Measurements from ENCODE around the gene ZRANB1.

GRCh38 chr10:124993345-124993708 lies 51.4 kb downstream of the ZRANB1 start:
- TF ChIP-seq CSRNP3 (CRISPR knock-in tag; IDR thresholded peaks at IDR 0.05) (no peak), GLIS3 (CRISPR knock-in tag; IDR thresholded peaks at IDR 0.05) (no peak), TCF4 (CRISPR knock-in tag; IDR thresholded peaks at IDR 0.05; ENCODE audit: borderline replicate concordance) (no peak), TOX (CRISPR knock-in tag; IDR thresholded peaks at IDR 0.05; ENCODE audit: borderline replicate concordance) (no peak), ZFP3 (CRISPR knock-in tag; IDR thresholded peaks at IDR 0.05) (no peak), ZNF70 (CRISPR knock-in tag; IDR thresholded peaks at IDR 0.05) (no peak), ARNTL (CRISPR knock-in tag; IDR thresholded peaks at IDR 0.05; ENCODE audit: borderline replicate concordance, low read depth) (no peak), CREB5 (CRISPR knock-in tag; IDR thresholded peaks at IDR 0.05; ENCODE audit: low read depth) (no peak), ZNF8 (CRISPR knock-in tag; IDR thresholded peaks at IDR 0.05) (no peak), OSR1 (CRISPR knock-in tag; IDR thresholded peaks at IDR 0.05) (no peak), CSDC2 (CRISPR knock-in tag; IDR thresholded peaks at IDR 0.05) (no peak), SNAI2 (CRISPR knock-in tag; IDR thresholded peaks at IDR 0.05) (no peak), TSHZ2 (CRISPR knock-in tag; IDR thresholded peaks at IDR 0.05) (no peak)
- TF ChIP-seq, protein P1, sequence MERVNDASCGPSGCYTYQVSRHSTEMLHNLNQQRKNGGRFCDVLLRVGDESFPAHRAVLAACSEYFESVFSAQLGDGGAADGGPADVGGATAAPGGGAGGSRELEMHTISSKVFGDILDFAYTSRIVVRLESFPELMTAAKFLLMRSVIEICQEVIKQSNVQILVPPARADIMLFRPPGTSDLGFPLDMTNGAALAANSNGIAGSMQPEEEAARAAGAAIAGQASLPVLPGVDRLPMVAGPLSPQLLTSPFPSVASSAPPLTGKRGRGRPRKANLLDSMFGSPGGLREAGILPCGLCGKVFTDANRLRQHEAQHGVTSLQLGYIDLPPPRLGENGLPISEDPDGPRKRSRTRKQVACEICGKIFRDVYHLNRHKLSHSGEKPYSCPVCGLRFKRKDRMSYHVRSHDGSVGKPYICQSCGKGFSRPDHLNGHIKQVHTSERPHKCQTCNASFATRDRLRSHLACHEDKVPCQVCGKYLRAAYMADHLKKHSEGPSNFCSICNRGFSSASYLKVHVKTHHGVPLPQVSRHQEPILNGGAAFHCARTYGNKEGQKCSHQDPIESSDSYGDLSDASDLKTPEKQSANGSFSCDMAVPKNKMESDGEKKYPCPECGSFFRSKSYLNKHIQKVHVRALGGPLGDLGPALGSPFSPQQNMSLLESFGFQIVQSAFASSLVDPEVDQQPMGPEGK (CRISPR knock-in tag; IDR thresholded peaks at IDR 0.05; ENCODE audit: borderline replicate concordance), result no peak

All from SK-N-SH treated with all-trans-retinoic acid at 6 μM for 48 hours (cell line).